AG09319 (cell line): Measurements from ENCODE around the gene ITGB3.

ENCODE experiments used
- DNase-seq: peaks from one replicate; pipeline ENCODE4 v3.0.0-alpha.2; 2010; ENCODE audit warnings: low read depth; ENCODE audit errors: extremely low read depth
- TF ChIP-seq, protein P1 (sequence below): IDR thresholded peaks from 2 replicates; pipeline ENCODE4 v1.5.1; 2011; ENCODE audit warnings: low read depth, mild to moderate bottlenecking, inconsistent platforms, low read length, moderate library complexity

ITGB3 gene

GRCh38 chr17:47320879-47321502, 67.4 kb downstream of the ITGB3 start:
- DNase-seq: no peak
- TF ChIP-seq, protein P1, sequence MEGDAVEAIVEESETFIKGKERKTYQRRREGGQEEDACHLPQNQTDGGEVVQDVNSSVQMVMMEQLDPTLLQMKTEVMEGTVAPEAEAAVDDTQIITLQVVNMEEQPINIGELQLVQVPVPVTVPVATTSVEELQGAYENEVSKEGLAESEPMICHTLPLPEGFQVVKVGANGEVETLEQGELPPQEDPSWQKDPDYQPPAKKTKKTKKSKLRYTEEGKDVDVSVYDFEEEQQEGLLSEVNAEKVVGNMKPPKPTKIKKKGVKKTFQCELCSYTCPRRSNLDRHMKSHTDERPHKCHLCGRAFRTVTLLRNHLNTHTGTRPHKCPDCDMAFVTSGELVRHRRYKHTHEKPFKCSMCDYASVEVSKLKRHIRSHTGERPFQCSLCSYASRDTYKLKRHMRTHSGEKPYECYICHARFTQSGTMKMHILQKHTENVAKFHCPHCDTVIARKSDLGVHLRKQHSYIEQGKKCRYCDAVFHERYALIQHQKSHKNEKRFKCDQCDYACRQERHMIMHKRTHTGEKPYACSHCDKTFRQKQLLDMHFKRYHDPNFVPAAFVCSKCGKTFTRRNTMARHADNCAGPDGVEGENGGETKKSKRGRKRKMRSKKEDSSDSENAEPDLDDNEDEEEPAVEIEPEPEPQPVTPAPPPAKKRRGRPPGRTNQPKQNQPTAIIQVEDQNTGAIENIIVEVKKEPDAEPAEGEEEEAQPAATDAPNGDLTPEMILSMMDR: no peak

DNA sequence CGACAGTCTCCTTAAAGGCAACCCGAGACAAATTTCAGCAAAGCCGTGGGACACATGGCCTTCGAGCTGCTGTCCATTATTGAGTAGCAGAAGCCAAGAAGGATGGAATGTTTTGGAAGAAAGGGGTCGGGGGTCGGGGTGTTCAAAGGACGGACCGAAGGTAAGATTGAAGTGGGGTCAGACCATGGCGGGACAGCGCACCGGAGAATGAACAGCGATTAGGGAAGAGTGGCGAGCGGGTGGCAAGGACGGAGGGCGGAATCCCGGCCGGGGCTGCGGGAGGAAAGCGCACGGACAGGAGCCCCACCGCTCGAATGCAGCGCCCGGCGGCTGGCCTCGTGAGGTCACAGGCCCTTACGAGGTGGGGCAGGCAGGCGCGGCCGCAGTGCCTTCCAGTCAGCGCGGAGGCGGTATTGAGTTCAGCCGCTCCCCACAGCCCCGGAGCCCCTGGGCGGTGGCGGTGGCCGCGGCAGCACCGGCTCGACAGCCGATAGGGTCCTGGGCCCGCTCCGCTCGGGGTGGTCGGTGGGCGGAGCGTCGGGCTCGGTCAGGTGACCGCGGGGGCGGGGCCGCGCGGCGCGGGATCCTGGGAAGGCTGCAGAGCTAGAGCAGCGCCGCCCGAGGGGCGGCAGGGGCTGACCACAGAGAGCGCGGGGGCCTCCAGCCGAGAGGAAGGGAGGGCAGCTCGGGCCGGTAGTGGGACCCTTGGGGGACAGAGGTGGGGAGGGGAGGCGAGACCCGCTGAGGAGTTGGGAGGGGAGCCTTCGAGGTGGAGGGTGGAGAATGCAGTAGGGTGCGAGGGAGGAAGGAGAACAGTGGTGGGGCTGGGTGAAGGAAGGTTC, 70.0 kb downstream of the ITGB3 start, which contains the start of gene EFCAB13:
Gene EFCAB13 (plus strand): TSS at position 574 of the 842 bp plus-strand sequence. CDS start 4,399 bp downstream, outside the sequence.
- DNase-seq: peak; percentile 52
- TF ChIP-seq, protein P1: no peak; the same call in 1 of the 2 replicates

DNA sequence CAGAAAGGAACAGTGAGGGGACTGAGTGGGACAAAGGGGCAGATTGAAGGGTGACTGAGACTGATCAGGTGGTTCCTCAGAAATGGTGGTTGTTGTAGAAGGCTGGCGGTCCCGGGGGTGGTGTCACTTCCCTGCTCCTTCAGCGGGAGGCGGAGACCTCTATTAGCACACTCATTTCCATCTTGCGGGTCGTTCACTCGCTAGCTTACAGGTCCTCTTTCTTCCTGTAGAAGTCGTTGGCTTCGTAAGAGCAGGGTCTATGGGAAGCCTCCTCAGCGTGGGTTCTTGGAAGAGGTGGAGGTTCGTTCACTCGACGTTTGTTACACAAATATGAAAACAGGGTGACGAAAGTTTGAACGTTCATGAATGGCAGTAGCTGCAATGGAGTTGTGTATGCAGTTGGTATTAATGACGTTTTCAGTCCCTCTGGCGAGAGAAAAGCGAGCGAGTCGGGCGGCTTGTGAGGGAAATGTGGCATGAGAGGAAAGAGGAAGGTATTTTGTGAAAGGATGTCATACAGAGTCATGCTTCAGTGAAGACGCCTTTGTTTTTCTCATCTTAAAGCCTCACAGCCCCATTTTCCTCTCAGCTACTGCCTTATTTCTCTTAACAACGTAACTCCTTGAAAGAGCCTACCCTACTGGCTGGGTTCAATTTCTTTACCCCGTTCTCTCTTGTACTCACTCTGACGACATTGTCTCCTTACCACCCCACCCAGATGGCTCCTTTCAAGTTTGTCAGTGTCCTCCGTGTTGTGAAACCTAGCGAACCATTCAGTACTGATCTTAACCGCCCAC, 70.8 kb downstream of the ITGB3 start:
- no peak for DNase-seq
- TF ChIP-seq, protein P1: no peak; the same call in 1 of the 2 replicates

DNA sequence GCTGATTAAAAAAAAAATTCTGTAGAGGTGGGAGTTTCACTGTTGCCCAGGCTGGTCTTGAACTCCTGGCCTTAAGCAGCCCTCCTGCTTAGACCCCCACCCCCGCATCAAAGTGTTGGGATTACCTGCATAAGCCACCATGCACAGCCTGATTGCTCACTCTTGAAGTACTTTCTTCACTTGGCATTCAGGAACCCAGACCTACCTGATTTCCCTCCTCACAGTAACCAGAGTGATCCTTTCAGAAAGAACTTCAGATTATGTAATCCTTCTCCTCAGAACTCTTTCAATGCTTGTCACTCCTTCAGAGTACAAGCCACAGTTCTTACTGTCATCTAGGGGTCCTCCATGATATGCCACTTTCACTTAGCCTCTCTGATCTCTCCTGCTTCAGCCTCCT, 71.5 kb downstream of the ITGB3 start:
- TF ChIP-seq, protein P1: no peak

GRCh38 chr17:47330548-47330947, 76.9 kb downstream of the ITGB3 start:
- TF ChIP-seq, protein P1: no peak
- DNase-seq: no peak

More for the DNA sequence above, 71.5 kb downstream of the ITGB3 start:
- no peak for DNase-seq

DNA sequence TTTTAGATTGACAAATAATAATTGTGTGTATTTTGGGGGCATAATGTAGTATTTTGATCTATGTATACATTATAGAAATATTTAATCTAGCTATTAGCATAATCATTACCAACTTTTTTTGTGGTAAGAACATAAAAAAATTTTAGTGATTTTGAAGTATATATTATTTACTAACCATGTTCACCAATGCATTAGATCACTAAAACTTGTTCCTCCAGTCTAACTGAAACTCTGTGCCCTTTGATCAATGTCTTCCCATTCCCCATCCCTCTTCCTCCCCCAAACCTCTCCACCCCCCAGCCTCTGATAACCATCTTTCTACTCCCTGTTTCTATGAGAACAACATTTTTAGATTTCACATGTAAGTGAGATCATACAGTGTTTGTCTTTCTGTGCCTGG, 78.7 kb downstream of the ITGB3 start:
- no peak for DNase-seq
- TF ChIP-seq, protein P1: no peak
